DMS114 treated with DMSO at 0.1 percent for 48 hours (cell line): ENCODE measurements around the gene ASB5.
A peak's percentile ranks its signal among the peaks of the same experiment; 100 is the strongest.
"Not testable (repeated sequence)": the region's sequence is repeated elsewhere in the genome, so short reads cannot be mapped to it uniquely, and the experiment has no call there.

Source experiments
- DNase-seq: peaks from one replicate; lab custom pipeline; 2025; ENCODE audit not compliant: unreplicated experiment; lab: John Stamatoyannopoulos, UW

Gene ASB5

DNA sequence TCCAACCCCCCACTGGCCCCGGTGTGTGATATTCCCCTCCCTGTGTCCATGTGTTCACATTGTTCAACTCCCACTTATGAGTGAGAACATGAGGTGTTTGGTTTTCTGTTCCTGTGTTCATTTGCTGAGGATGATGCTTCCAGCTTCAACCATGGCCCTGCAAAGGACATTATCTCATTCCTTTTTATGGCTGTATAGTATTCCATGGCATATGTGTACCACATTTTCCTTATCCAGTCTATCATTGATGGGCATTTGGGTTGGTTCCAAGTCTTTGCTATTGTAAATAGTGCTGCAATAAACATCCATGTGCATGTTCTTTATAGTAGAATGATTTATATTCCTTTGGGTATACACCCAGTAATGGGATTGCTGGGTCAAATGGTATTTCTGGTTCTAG is 10.5 kb upstream of the ASB5 start:
- not testable (repeated sequence) for DNase-seq

GRCh38 chr4:176277162-176277904 is 8.3 kb upstream of the ASB5 start:
- DNase-seq, result peak; percentile 41

DNA sequence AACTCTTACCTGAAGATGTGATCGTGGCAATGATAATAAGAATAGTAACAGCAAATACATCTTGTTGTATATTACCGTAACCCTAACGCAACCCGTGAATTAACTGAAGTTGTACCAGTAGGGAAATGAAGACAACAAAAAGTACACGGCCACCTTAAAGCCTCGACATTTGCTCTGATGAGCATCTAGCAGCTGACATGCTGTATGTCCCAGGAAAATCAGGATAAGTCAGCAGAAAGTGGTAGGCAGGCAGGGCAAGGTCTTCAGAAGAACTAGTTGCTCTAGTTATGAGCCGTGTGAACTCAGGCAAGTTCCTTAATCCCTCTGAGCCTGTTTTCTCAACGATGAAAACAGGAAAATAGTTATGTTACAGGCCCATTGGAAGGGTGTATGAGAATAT is 7.7 kb upstream of the ASB5 start:
- no peak for DNase-seq

DNA sequence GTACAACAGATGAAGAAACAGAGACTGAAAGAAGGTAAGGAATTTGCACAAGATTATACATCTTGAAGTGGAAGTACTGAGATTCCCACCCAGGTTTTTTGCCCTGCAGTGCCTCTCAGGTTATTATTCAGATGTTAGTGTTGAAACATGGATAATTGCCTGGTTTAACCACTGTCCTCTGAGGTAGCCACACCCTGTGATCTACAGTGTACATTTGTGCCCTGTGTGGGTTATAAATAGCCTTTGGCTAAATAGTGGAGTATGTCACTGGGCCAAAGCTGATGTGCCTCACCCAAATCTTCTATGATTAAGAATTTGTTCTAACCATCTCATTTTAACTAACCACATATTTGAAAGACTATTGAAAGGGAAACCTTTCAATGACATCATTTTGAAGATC is 5.4 kb upstream of the ASB5 start:
- DNase-seq, result no peak

DNA sequence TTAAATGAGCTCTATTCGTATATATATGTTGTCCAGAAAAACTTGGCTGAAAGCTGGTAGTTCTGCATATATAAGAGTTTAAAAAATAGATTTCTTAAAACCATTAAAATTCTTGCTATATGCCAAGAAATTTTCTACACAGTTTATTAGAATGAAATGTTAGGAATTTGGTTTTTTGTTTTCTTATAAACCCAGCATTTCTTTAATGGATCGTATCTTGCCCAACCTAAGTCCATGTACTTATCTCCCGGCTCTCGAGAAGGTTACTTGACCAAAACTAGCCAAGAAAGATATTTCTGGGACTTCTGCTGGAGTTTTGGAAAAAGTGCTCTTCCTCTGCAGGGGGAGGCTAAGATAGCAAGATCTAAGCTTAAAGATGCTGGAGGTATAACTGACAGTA is 4.7 kb upstream of the ASB5 start:
- no peak for DNase-seq

GRCh38 chr4:176272799-176273198 is 3.8 kb upstream of the ASB5 start:
- DNase-seq, result no peak

- no peak for DNase-seq
Measured at GRCh38 chr4:176271749-176272148, 2.7 kb upstream of the ASB5 start.

GRCh38 chr4:176270669-176271068 is 1.6 kb upstream of the ASB5 start:
- DNase-seq, result no peak

GRCh38 chr4:176266026-176266425 is 3.0 kb downstream of the ASB5 start:
- no peak for DNase-seq

- DNase-seq, result no peak
Measured at GRCh38 chr4:176262243-176262642, 6.8 kb downstream of the ASB5 start.

GRCh38 chr4:176261481-176261880 is 7.5 kb downstream of the ASB5 start:
- no peak for DNase-seq

DNA sequence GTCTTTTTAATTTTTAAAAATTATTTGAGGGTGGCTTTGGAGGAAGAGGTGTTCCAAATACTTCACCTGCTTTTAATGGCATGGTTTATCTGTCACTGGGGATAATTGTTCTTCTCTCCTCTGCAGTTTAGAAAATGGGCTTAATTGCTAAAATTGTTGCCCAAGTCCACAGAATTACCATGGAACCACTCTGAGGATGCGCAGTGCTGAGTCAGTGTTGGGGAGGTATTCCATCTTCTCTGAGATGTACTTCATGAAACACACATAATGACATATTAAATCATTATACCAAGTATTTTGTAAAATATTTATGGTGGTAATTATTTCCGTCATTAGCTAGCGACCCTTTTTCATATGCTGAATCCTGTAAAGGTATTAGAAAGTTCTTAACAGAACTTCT is 8.0 kb downstream of the ASB5 start:
- no peak for DNase-seq

- DNase-seq, result no peak
Measured at GRCh38 chr4:176259330-176260090, 9.5 kb downstream of the ASB5 start.

- DNase-seq, result no peak
Measured at GRCh38 chr4:176258135-176258534, 10.9 kb downstream of the ASB5 start.

- DNase-seq, result no peak
Measured at GRCh38 chr4:176256921-176257320, 12.1 kb downstream of the ASB5 start.

- DNase-seq, result no peak
Measured at GRCh38 chr4:176242764-176243347, 26.2 kb downstream of the ASB5 start.

- no peak for DNase-seq
Measured at GRCh38 chr4:176241703-176242102, 27.3 kb downstream of the ASB5 start.

GRCh38 chr4:176238826-176239225 is 30.2 kb downstream of the ASB5 start:
- no peak for DNase-seq

DNA sequence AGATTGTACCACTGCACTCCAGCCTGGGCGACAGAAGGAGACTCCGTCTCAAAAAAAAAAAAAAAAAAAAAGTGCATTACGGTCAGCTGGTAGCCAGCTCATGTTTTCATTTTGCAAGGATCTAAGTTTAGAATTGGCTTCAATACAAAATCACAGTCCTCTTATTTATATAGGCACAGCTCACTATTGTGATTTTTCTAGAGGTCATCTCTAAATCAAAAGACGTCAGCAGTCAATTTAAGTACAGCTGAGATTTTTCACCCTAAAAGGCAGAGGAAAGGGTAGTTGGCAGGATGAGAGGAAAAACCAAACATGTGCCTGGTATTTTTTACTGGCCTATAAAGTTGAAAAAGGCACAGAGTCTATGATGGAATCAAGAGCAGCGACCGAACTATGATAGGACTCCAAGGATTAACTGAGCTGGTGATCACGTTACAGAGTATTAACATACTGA is 30.8 kb downstream of the ASB5 start:
- DNase-seq, result no peak

- no peak for DNase-seq
Measured at GRCh38 chr4:176236946-176237345, 32.1 kb downstream of the ASB5 start.

- DNase-seq, result no peak
Measured at GRCh38 chr4:176230836-176231235, 38.2 kb downstream of the ASB5 start.

DNA sequence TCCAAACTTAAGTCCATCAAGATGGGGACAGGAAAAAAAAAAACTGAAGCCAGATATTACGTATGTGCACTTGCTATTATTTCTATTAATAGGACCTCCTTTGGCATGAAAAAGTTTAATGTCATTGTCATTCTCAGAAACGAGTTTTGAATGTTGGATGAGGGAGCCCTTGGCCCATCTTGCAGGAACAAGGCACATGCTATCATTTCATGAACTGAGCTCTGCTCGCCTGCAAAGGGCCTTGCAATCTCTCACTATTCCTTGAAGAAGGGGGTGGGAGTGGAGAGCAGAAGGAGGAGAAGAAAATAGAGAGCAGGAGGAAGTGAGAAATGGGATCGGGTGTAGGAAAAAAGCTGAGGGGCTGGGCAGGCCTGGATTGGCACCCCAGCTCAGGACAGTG is 39.4 kb downstream of the ASB5 start:
- DNase-seq, result no peak
